SK-N-SH (cell line): Measurements from ENCODE around the gene ETNK2. TPM values are rescaled to one million over a fixed set of nuclear protein-coding genes. Genes with fewer than 3 reads are reported as not detected.

ENCODE experiments used
- CTCF ChIA-PET: fragments of 300-600, 350-600 bp; formaldehyde crosslinking; extraction: SDS; loops from one replicate; lab custom pipeline; 2021; lab: Yijun Ruan, JAX
- POLR2A ChIA-PET: fragments of 350-600 bp; sonication (Branson Sonifier 250); formaldehyde crosslinking; extraction: SDS; loops from one replicate; lab custom pipeline; 2020; ENCODE audit warnings: antibody characterized with exemption, inconsistent platforms; lab: Yijun Ruan, JAX
- DNase-seq: peaks from one replicate; pipeline ENCODE4 v3.0.0; 2012
- H2AFZ ChIP-seq: fragments of 200-600 bp; sonication (generic); 2 replicates; pipeline ENCODE4 v1.8.1; 2016; ENCODE audit warnings: antibody characterized with exemption, mild to moderate bottlenecking, low read depth
- H3F3A ChIP-seq: fragments of 200-600 bp; sonication (generic); replicated peaks from 2 replicates; pipeline ENCODE3; 2016; ENCODE audit warnings: antibody characterized with exemption, mild to moderate bottlenecking; ENCODE audit not compliant: insufficient read depth
- H3K27ac ChIP-seq, 2 experiments: fragments of 200-500 bp in 1 of 2; fragments of 200-600 bp in 1 of 2; sonication (Bioruptor generic) in 1 of 2; sonication (generic), shearing (Covaris generic) in 1 of 2; 2 replicates each; pipeline versions ENCODE4 v1.5.1 to v1.6.1; 2014 to 2016; ENCODE audit warnings: low read depth in 2 of 2, inconsistent platforms in 1 of 2, low read length in 1 of 2, mild to moderate bottlenecking in 1 of 2, mixed read lengths in 1 of 2
- H3K27me3 ChIP-seq: fragments of 200-600 bp; sonication (generic), shearing (Covaris generic); 2 replicates; pipeline ENCODE4 v1.6.1; 2016; ENCODE audit warnings: mixed run types; ENCODE audit not compliant: insufficient read depth
- H3K36me3 ChIP-seq, 2 experiments: fragments of 200-500 bp in 1 of 2; fragments of 200-600 bp in 1 of 2; sonication (Bioruptor generic) in 1 of 2; sonication (generic) in 1 of 2; replicated peaks in 1 of 2; 2 replicates each; pipeline versions ENCODE3 to v1.5.1; 2014 to 2016; ENCODE audit warnings: low read length in 1 of 2, mild to moderate bottlenecking in 1 of 2; ENCODE audit not compliant: insufficient read depth in 2 of 2, control insufficient read depth in 1 of 2
- H3K4me1 ChIP-seq, 2 experiments: fragments of 200-500 bp in 1 of 2; fragments of 200-600 bp in 1 of 2; sonication (Bioruptor generic) in 1 of 2; sonication (generic), shearing (Covaris generic) in 1 of 2; 2 replicates each; pipeline versions ENCODE4 v1.5.1 to v1.6.1; 2014 to 2016; ENCODE audit warnings: low read depth in 1 of 2, low read length in 1 of 2, mixed run types in 1 of 2; ENCODE audit not compliant: insufficient read depth in 2 of 2, control insufficient read depth in 1 of 2
- H3K4me2 ChIP-seq: fragments of 200-600 bp; sonication (generic), shearing (Covaris generic); 2 replicates; pipeline ENCODE4 v1.6.1; 2017; ENCODE audit warnings: mixed run types
- H3K4me3 ChIP-seq, 2 experiments: fragments of 200-500 bp in 1 of 2; fragments of 200-600 bp in 1 of 2; sonication (Bioruptor generic) in 1 of 2; sonication (generic), shearing (Covaris generic) in 1 of 2; 2 replicates each; pipeline versions ENCODE4 v1.5.1 to v1.8.1; 2014 to 2016; ENCODE audit warnings: low read depth in 2 of 2, inconsistent platforms in 1 of 2, low read length in 1 of 2, mild to moderate bottlenecking in 1 of 2, mixed read lengths in 1 of 2, moderate library complexity in 1 of 2
- H3K79me2 ChIP-seq: fragments of 200-600 bp; sonication (generic); 2 replicates; pipeline ENCODE4 v1.8.1; 2017; ENCODE audit warnings: mild to moderate bottlenecking; ENCODE audit not compliant: insufficient read depth
- H3K9ac ChIP-seq: fragments of 200-600 bp; sonication (generic); 2 replicates; pipeline ENCODE4 v1.6.1; 2017; ENCODE audit warnings: mixed run types
- H3K9me2 ChIP-seq: fragments of 200-600 bp; sonication (generic); 2 replicates; pipeline ENCODE4 v1.6.1; 2017; ENCODE audit warnings: mixed run types
- H3K9me3 ChIP-seq: fragments of 200-600 bp; sonication (generic); 2 replicates; pipeline ENCODE4 v1.6.1; 2017; ENCODE audit warnings: mixed run types, mild to moderate bottlenecking, moderate library complexity
- H4K20me1 ChIP-seq: fragments of 200-600 bp; sonication (generic); 2 replicates; pipeline ENCODE4 v1.6.1; 2017; ENCODE audit warnings: mild to moderate bottlenecking, mixed run types; ENCODE audit not compliant: insufficient read depth
- ELF1 ChIP-seq: IDR thresholded peaks from 2 replicates; pipeline ENCODE4 v1.4.0; 2012
- EP300 ChIP-seq, 2 experiments: IDR thresholded peaks; 2 replicates each; pipeline versions ENCODE4 v1.4.0 to v1.6.1; 2012; ENCODE audit warnings: borderline replicate concordance in 1 of 2, low read depth in 1 of 2, low read length in 1 of 2
- EZH2phosphoT487 ChIP-seq: fragments of 200-600 bp; sonication (generic); IDR thresholded peaks from 2 replicates; pipeline ENCODE4 v1.6.1; 2017; ENCODE audit warnings: low read depth, mixed run types, mild to moderate bottlenecking, antibody characterized with exemption, moderate library complexity, borderline replicate concordance
- FOSL2 ChIP-seq: IDR thresholded peaks from 2 replicates; pipeline ENCODE4 v1.4.0; 2012; ENCODE audit warnings: low read depth, mild to moderate bottlenecking, moderate library complexity, borderline replicate concordance
- FOXM1 ChIP-seq: IDR thresholded peaks from 2 replicates; pipeline ENCODE4 v1.4.0; 2012; ENCODE audit warnings: low read depth, mild to moderate bottlenecking
- GABPA ChIP-seq: IDR thresholded peaks from 2 replicates; pipeline ENCODE4 v1.4.0; 2012; ENCODE audit warnings: low read depth, mild to moderate bottlenecking
- IRF3 ChIP-seq: fragments of 150-350 bp; IDR thresholded peaks from 2 replicates; pipeline ENCODE4 v1.6.1; 2016; ENCODE audit warnings: mild to moderate bottlenecking, low read depth, low read length
- JUND ChIP-seq: IDR thresholded peaks from 2 replicates; pipeline ENCODE4 v1.4.0; 2012
- MAX ChIP-seq: IDR thresholded peaks from 2 replicates; pipeline ENCODE4 v1.4.0; 2012; ENCODE audit warnings: low read depth
- MEF2A ChIP-seq: IDR thresholded peaks from 2 replicates; pipeline ENCODE4 v1.4.0; 2012; ENCODE audit warnings: low read depth, borderline replicate concordance
- MXI1 ChIP-seq: IDR thresholded peaks from 2 replicates; pipeline ENCODE4 v1.6.1; 2012; ENCODE audit warnings: mild to moderate bottlenecking, low read depth, low read length, improper control_type of control experiment
- NFIC ChIP-seq: IDR thresholded peaks from 2 replicates; pipeline ENCODE4 v1.4.0; 2012; ENCODE audit warnings: borderline replicate concordance
- NRF1 ChIP-seq: IDR thresholded peaks from 2 replicates; pipeline ENCODE4 v1.6.1; 2012; ENCODE audit warnings: low read depth, mild to moderate bottlenecking, low read length
- PBX3 ChIP-seq: IDR thresholded peaks from 2 replicates; pipeline ENCODE4; 2012
- POLR2AphosphoS5 ChIP-seq: IDR thresholded peaks from 2 replicates; pipeline ENCODE4 v1.6.1; 2012; ENCODE audit warnings: low read depth, low read length
- RAD21 ChIP-seq: IDR thresholded peaks from 2 replicates; pipeline ENCODE4 v1.6.1; 2012; ENCODE audit warnings: mild to moderate bottlenecking, low read length
- RCOR1 ChIP-seq: fragments of 150-350 bp; IDR thresholded peaks from 2 replicates; pipeline ENCODE4 v1.6.1; 2017; ENCODE audit warnings: antibody characterized with exemption, low read length
- RFX5 ChIP-seq: IDR thresholded peaks from 2 replicates; pipeline ENCODE4 v1.6.1; 2012; ENCODE audit warnings: mild to moderate bottlenecking, improper control_type of control experiment, low read length
- RXRA ChIP-seq: IDR thresholded peaks from 2 replicates; pipeline ENCODE4 v1.4.0; 2012; ENCODE audit warnings: low read depth, mild to moderate bottlenecking, borderline replicate concordance
- SMC3 ChIP-seq: IDR thresholded peaks from 2 replicates; pipeline ENCODE4 v1.6.1; 2012; ENCODE audit warnings: low read depth, low read length, improper control_type of control experiment
- TAF1 ChIP-seq: IDR thresholded peaks from 2 replicates; pipeline ENCODE4 v1.6.1; 2012; ENCODE audit warnings: low read depth, mild to moderate bottlenecking, low read length, moderate library complexity, borderline replicate concordance
- TCF12 ChIP-seq: IDR thresholded peaks from 2 replicates; pipeline ENCODE4 v1.4.0; 2012
- TEAD4 ChIP-seq: IDR thresholded peaks from 2 replicates; pipeline ENCODE4 v1.4.0; 2012; ENCODE audit warnings: mild to moderate bottlenecking, borderline replicate concordance; ENCODE audit not compliant: insufficient read depth
- USF1 ChIP-seq: IDR thresholded peaks from 2 replicates; pipeline ENCODE4 v1.4.0; 2012; ENCODE audit warnings: low read depth, borderline replicate concordance
- USF2 ChIP-seq: fragments of 150-350 bp; IDR thresholded peaks from 2 replicates; pipeline ENCODE4 v1.6.1; 2017; ENCODE audit warnings: antibody characterized with exemption, low read length, low read depth, borderline replicate concordance
- YY1 ChIP-seq: IDR thresholded peaks from 2 replicates; pipeline ENCODE4 v1.4.0; 2012; ENCODE audit warnings: low read depth, mild to moderate bottlenecking
- ZBTB33 ChIP-seq: IDR thresholded peaks from 2 replicates; pipeline ENCODE4 v1.4.0; 2012; ENCODE audit warnings: low read depth, borderline replicate concordance
- WGBS: methylation state at CpG from one replicate; pipeline ENCODE4 v1.1.6; 2017; ENCODE audit warnings: low lambda C conversion rate; 5-methylcytosine and 5-hydroxymethylcytosine counted together
- polyA plus RNA-seq, 3 experiments: library from polyadenylated mRNA; depleted of rRNA; stranded (reverse); fragments of >200 nt; gene quantifications; 2 replicates each; pipeline ENCODE4 v1.2.3, GENCODE V29; 2012

Gene ETNK2
- polyA plus RNA-seq, 1 of the 3 experiments (the other 2 are of a cell fraction), result 16.1 TPM

GRCh38 chr1:204130178-204130577, 21.7 kb downstream of the ETNK2 start:
- peak; percentile 80 for DNase-seq
- Histone ChIP-seq H3F3A (peaks cover 23% of the 10 kb centered on the region), H3K9me2 (no peaks in the 10 kb centered on the region), H3K9me3 (no peaks in the 10 kb centered on the region), H3K9ac (no peak overlapping the region), H3K79me2 (no peaks in the 10 kb centered on the region), H3K27ac (peak overlapping the region; percentile 91 to 93), H3K4me2 (peak overlapping the region; percentile 34; the same call in 1 of the 2 replicates), H3K36me3 (no peaks in the 10 kb centered on the region), H3K27me3 (no peaks in the 10 kb centered on the region), H3K4me1 (peaks cover 33 to 59% of the 10 kb centered on the region in 2 experiments), H2AFZ (no peak overlapping the region), H4K20me1 (no peaks in the 10 kb centered on the region), H3K4me3 (no peak overlapping the region)
- ChIA-PET CTCF (interaction anchor here (0.6 to 14.7 kb wide), 27 partner anchors 10 to 788 kb away, joined by 3 to 421 read pairs (median 5); partner anchors contain the start of genes ETNK2, GOLT1A, PLEKHA6 and SNRPE), POLR2A (interaction anchor here (1.1 to 3.7 kb wide), 4 partner anchors 21 to 268 kb away, joined by 3 to 25 read pairs (median 14); partner anchors contain the start of genes ETNK2, SNRPE and SOX13)
- WGBS, result 54% methylated on average over 4 of the region's 4 CpGs
- peak; percentile 59 for TF ChIP-seq RFX5
- no peak for TF ChIP-seq FOXM1
- no peak for TF ChIP-seq PBX3
- TF ChIP-seq ELF1, result no peak
- TF ChIP-seq TAF1, result no peak
- no peak for TF ChIP-seq GABPA
- 0 out of 2 replicates have a peak, but pooled peaks have one; percentile 50 for TF ChIP-seq RCOR1
- TF ChIP-seq NRF1, result no peak
- TF ChIP-seq FOSL2, result no peak
- TF ChIP-seq SMC3, result no peak
- no peak for TF ChIP-seq TEAD4
- TF ChIP-seq MEF2A, result no peak
- TF ChIP-seq MAX, result no peak
- TF ChIP-seq IRF3, result no peak
- no peak for TF ChIP-seq EZH2phosphoT487
- peak; percentile 60 for TF ChIP-seq MXI1
- no peak for TF ChIP-seq JUND
- peak in 1 of 2 experiments; percentile 79; a peak in 2 of 4 replicates for TF ChIP-seq EP300 (IDR thresholded peaks at IDR 0.05; ENCODE audit: borderline replicate concordance in 1 of 2, low read depth in 1 of 2, low read length in 1 of 2)
- no peak for TF ChIP-seq USF2
- TF ChIP-seq ZBTB33, result no peak
- no peak for TF ChIP-seq NFIC
- TF ChIP-seq YY1, result no peak
- no peak for TF ChIP-seq RXRA
- TF ChIP-seq RAD21, result 0 out of 2 replicates have a peak, but pooled peaks have one; percentile 8
- no peak for TF ChIP-seq USF1
- TF ChIP-seq POLR2AphosphoS5, result no peak
- no peak for TF ChIP-seq TCF12
